CD4-positive, alpha-beta T cell treated with Interleukin-15 for 1 hour (primary cell): ENCODE data around the gene SKAP2.

Experiments
- DNase-seq: peaks from one replicate; pipeline ENCODE4 v3.0.0-alpha.2; 2020

Gene SKAP2, protein sequence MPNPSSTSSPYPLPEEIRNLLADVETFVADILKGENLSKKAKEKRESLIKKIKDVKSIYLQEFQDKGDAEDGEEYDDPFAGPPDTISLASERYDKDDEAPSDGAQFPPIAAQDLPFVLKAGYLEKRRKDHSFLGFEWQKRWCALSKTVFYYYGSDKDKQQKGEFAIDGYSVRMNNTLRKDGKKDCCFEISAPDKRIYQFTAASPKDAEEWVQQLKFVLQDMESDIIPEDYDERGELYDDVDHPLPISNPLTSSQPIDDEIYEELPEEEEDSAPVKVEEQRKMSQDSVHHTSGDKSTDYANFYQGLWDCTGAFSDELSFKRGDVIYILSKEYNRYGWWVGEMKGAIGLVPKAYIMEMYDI

DNA sequence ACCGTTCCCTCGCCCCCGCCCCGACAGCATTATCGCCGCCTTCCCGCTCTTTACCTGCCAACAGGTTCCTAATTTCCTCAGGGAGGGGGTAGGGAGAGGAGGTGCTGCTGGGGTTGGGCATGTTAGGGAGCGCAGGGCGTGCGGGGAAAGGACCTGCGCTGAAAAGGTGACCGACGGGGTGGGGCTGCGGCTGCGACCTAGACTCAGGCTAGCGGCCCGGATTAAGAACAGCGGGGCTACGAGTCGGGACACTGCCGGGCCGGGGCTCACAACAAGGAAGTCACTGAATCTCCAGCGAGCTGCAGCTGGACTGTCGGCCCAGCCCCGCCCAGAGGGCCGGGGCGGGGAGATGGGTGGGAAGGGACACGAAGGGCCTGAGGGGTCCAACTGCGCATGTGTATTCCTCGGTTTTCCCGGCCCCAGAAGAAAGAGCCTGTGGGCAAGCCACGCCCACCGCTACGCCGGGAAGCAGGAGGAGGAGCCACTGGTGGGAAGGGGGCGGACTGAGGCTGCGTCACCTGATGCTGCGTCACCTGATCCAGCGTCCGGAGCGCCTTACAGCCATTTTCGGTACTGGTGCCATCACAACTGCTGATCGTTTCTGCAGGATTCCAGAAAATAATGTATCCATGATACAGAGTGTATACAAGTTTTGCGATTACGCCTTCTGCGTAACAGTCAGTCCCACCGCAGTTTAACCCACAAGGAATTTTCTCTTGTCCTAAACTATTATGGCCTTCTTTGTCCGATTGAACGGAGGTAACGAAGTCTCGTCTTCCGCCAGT, at the start of gene SKAP2:
Gene SKAP2, minus strand, starts transcription at position 282 of the 785 bp plus-strand sequence. Its CDS starts 161 bp downstream, at position 121.
- DNase-seq: peak; percentile 96

DNA sequence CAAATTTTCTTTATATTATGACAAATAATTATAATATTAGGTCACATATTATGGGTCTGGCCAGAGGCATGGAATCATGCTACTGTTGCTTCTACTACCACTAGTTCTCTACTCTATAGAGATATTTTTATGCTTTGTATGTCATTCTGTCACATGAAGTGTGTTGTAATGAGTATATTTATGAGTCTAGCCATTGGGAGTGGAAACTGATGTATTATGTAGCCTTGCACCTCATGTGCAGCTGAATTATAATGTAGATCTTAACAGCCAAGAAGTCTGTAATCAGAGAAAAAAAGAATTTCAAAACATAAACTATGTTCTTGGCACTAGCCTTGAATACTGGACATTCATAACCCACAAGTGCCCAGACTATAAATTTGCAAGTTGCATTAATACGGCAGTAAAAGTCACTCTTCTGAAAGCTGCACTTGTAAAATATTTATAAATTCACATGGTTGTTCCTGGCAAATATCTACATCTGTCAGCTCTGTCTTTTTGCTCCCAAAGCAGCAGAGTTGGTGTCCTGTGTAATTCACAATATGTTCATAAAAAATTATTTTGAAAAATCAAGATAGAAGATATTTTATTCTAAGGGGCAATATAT, 48.6 kb upstream of the SKAP2 start:
- DNase-seq: no peak

DNA sequence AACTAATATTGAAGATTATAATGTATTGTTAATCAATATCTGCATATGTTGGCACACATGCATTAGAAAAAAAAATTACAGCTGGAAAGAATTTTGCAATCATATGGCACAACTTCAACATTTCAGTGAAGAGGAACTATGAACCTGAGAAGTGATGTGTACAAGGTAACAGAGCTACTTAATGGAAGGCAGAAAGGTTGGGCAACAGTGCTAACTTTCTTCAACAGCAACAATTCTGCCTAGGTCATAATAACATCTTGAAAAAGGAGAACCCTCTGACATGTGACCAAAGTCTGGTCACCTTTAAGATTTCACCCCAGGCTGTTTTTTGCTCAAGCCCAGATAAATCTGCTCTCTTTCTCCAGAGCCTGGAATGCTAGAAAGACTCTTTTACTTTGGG, 47.9 kb upstream of the SKAP2 start:
- no peak for DNase-seq

DNA sequence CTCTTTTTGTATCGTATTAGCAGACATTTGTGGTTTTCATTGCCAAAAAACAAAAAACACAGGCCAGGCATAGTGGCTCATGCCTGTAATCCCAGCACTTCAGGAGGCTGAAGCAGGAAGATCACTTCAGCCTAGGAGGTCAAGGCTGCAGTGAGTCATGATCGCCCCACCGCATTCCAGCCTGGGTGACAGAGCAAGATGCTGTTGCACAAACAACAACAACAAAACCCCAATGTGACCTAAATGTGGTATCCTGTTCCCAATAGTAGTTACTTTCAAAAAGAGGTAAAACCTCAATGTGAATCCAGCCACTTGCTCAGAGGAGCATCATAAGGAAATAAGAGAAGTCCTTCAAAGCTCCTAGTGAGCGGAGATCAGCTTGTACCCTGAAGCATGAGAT, 45.8 kb upstream of the SKAP2 start:
- DNase-seq: peak; percentile 22

DNA sequence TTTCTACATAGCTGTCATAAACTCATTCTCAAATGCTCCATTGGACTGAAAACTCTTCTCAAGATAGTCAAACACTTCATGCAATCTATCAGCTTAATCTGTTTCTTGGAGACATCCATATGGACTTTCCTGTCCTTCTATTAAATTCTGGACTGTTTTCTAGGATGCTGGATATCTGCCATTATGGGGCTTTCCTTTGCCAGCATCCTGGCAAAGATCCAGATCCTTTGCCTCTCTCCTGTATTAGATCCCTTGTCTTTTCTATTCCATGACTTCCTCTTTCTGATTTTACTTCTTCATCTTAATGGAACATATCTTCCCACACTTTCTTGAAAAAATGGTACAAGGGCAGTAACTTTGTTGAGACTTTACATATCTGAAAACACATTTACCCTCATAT, 35.9 kb upstream of the SKAP2 start:
- DNase-seq: no peak

DNA sequence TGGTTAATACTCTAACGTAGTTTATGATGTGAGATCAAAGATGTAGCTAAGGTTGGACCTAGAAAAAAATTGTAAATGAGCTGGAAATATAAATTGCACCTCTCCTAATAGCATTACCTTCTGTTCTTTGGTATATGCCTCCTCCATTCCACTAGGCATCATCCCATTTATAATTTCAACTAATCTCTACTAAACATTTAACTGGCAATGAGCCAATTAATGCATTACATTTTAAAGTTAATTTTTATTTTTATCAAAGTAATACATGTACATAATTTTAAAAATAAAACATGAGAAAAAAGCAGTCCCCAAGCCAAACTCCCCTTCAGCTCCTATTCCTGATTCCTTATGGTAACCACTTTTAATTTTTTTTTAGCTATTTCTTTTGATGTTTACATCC, 35.1 kb upstream of the SKAP2 start:
- no peak for DNase-seq

DNA sequence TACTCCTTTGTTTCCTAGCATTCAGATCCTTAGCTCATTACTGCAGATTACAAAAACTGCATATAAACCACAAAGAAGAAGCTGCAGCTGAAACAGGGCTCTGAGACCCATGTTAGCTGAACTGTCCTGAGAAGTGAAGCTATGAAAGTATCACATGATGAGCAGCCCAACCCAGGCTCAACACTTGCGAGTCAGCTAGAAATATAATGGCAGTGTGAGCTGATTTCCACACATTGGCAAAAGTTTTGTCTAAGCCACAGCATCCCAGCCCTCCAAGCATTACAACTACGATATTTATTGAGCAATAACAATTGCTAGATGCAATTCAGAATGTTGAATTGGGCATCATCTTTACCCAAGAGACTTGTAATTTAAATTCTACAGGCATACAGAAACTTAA, 34.5 kb upstream of the SKAP2 start:
- DNase-seq: no peak

DNA sequence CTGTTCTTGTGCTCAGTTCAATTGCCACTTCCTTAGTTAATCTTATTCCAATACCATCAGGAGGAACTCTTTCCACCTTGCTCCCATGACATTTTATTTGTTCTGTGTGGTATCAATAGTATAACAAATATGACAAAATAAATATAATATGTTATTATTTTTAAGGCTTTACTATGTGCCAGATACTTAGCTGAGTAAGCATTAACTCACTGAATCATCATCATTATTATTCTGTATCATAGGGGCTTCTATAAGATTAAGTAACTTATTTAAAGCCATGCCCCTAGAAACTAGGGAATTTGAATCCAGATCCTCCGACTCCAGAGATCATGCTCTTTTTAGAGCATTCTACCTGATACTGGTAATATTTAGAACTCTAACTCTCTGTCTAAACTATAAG, 33.5 kb upstream of the SKAP2 start:
- no peak for DNase-seq

DNA sequence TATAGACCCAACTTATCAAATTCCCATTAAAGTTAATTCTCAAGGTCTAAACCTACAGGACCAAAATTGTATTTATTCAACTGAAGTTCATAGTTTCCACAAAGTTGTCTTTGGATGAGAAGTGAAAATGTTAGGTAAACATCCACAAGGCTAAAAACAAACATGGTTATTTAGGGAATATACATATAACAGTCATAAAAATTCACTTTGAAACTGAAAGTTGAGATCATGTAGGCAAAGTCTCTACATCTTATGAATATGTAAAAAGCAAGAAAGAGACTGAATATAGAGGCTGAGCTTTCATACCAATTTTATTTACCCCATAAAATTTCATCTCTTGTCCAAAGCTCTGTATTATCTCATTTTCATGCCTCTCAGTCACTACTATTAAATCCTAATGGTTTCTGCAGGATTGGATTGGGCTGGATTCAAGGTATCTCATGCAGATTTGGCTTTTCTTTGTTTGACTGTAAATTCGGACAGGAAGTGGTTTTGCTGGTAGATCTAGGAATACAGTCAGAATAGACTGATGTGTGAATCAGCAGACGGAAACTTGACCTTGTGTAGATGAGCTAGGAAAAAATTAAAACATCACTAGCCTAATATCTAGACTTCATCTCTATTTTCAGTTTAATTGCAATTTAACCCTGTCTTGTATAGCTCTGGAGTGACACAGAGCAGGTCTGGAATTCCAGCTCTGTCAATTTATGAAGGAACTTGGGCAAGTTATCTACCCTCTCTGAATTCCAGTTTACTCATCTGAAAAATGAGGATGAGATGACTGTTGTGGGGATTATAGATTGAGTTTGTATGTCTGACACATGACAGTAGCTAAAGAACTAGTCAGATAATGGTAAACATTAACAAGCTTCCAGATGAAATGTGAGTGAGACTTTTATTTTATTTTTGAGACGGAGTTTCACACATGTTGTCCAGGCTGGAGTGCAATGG, 27.3 kb upstream of the SKAP2 start:
- no peak for DNase-seq

DNA sequence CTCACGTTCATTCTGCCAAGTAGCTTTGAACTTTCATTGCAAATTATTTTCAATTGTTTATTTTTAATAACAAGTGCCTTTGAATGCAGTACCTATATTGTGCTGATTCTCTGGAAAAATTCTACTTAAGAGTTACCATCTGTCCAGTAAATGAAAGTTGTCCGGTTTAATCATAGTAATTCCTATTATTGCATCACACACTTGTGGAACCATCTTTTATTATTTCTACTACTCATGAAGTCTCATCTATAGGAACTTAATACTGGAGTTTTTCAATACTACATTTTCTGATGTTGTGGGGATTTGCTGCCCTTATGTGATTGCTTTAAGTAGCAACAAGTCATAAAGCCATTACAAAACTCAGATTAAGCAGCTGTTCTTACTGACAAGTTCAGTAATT, 16.5 kb upstream of the SKAP2 start:
- no peak for DNase-seq

DNA sequence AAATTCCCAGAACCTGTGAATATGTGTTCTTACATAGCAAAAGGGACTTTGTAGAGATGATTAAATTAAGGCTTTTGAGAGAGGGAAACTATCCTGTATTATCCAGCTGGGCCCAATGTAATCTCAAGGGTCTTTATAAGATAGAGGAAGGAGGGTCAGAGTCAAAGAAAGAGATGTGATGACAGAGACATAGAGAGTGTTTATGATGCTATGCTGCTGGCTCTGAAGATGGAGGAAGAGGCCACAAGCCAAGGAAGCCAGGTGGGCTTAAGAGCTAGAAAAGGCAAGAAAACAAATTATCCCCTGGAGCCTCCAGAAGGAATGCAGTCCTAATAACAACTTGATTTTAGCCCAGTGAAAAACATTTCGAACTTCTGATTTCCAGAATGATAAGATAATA, 15.3 kb upstream of the SKAP2 start:
- no peak for DNase-seq

DNA sequence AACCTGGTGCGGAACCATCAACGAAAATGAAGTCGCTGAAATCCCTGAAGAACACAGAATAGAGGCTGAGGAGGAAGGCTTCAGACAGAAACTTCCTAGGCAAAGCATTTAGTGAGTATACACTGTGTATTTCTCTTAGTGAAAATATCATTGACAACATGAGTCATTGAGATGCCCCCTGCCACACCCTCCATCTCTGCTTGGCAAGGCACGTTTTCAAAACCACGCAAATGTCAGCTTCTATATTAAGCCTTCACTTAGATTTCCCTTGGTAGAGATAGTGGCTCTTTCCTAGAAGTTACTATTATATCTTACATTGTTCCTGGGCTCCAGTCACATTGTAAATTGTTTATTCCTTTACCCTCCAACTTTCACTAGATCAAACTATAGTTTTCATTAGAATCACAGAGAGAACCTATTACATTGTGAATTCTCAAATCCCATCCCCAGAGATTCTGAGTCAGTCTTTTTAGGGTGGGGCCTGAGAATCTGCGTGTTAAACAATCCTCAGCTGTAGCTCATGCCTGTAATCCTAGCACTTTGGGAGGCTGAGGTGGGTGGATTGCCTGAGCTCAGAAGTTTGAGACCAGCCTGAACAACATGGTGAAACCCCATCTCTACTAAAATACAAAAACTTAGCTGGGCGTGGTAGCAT, 4.6 kb upstream of the SKAP2 start:
- no peak for DNase-seq

DNA sequence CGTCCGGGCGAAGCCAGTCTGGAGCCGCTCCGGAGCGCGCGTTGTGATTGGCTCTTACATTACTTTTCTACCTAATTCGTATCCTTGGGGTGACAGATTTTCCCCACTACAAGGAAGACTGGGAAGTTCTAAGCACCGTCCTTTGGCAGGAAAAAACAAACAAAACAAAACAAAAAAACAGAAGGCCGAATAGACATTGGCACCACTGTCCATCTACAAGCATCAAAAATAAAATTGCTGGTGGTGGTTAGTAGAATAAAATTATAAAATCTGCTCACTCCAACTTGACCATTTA, 651 bp upstream of the SKAP2 start:
- no peak for DNase-seq

DNA sequence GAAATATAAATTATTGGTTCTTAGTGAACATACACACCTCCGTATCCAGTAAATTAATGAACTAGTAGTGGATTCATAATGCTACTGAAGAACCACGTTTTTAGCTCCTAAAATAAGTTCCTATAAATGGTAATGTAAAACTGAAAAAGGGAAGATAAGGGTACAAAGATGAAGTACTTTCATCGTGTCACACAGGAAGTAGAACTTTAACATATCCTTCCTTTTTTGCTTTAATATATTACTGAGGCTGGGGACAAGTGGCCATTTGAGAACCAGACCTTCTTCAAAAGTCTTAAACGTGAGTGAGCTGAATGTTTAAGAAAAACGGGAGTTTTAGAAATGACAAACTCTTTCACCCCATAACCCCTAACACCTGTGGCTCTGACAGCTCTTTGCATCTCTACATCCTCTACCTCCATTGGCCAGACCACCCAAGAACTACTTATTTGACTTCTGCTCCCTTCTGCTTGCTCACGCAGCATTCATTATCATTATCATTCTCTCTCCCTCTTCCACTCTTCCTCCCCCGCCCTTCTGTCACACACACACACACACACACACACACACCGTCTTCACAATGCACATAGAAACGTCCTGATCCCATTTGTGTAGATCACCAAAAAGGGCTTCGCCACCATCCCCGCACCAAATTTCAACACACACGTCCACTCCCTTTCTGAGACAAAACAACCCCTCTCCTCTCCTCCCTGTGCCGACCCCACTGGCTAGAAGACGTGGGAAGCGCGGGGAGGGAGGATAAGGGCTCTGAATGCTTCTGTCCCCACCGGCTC, 677 bp downstream of the SKAP2 start:
- DNase-seq: no peak

DNA sequence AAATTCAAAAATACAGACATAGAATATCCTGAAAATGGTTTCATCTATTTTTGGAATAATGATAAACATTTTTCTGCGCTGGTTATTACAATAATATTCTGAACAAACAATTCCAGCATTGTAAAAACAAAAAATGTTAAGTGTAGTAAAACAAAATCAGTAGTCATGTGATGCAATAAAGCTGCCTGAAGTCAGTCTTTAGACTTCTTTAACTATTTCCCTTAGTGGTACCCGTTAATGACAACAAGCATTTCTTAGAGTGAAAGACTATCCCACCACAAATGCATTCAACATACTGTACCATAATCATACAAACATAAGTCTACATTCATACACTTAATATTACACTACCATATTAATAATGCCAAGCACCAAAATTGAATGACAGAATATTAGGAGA, 1.6 kb downstream of the SKAP2 start:
- DNase-seq: no peak

DNA sequence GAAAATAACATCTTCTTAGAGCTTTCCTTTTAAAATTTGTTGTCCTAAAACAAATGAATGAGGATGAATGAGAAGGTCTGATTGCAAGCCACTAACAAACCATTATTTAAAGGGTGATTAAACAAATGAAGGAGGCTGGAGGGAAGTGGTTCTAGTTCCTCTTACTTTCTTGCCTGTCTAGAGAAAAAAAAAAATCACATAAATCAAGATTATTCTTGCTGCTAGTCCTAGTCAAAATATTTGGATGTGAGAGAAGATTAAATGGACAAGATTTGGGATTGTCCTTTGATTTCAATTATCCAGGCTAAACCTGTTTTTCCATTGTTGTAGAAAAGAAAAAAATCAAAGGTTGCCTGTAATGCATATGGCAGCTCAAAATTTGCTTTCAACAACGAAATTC, 3.3 kb downstream of the SKAP2 start:
- no peak for DNase-seq

DNA sequence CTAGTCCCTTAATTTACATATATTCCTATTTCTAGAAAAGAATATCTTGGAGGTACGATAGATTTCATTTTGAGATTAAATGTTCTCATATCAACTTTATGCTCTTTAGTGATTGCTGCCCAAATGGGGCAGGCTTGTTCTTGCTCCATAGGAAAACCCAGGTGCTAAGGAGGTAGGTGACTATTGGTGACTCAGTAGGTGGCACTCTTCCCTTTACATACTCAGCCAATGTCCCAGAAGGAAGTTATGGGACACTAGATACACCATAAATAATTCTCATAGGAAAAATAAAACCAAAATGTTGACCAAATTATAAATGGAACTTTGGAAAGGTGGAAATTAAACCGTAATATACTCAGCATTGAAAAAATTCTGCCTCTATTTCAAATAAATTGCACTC, 4.0 kb downstream of the SKAP2 start:
- DNase-seq: no peak

DNA sequence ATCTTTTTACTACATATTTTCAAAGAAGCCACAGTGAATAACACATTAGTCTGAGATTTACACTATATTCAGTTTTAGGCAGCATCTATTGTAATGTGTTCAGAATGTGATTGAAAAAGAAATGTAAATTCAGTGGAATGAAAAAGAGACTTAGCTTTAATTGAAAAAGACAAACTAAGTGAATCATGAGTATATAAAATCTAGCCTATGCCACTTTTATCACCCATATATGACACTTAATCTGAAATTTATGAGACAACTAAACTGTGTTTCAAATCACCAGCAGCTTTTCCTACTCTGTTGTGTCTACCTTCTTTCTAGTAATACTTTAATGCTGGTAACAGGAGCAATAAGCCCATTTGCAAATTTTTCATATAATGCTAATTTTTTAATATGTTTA, 4.7 kb downstream of the SKAP2 start:
- no peak for DNase-seq

DNA sequence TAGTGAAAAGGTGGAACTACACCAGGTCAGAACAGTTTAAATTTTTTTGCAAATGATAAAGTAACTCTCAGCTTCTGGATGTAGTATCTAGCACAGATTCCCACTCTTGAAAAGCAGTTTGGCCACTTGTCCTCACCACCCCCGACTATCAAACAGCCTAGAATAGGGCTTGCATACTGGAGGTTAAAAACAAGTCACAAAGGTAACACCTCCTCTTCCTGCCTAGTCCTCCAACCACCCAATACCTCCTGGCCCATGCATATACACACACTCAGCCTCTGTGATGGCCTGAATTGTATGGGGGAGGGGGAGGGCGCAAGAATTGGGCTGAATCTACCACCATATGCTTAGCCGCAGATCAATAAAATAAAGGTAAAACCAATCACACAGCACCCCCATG, 5.7 kb downstream of the SKAP2 start:
- DNase-seq: no peak

DNA sequence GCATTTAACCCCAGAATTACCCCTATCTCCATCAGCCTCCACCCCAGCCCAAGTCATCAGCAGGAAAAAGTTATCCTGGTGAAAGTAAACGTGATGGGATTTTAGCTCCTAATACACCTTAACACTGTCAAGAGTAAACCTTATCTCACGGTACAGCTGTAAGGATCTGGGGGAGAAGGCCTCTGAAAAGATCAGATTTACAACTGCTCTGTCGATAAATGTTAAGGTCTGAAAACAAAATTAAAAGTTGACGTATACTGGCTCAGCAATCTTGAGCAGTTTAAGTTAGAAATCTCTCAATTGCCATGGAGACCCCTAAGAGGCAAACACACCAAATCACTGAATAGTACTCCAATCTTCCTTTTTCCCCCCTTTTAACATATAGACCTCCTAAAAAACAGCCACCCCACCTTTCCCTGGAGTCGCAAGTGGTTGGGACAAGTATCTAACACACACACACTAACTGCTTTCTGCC, 6.1 kb downstream of the SKAP2 start:
- DNase-seq: no peak

DNA sequence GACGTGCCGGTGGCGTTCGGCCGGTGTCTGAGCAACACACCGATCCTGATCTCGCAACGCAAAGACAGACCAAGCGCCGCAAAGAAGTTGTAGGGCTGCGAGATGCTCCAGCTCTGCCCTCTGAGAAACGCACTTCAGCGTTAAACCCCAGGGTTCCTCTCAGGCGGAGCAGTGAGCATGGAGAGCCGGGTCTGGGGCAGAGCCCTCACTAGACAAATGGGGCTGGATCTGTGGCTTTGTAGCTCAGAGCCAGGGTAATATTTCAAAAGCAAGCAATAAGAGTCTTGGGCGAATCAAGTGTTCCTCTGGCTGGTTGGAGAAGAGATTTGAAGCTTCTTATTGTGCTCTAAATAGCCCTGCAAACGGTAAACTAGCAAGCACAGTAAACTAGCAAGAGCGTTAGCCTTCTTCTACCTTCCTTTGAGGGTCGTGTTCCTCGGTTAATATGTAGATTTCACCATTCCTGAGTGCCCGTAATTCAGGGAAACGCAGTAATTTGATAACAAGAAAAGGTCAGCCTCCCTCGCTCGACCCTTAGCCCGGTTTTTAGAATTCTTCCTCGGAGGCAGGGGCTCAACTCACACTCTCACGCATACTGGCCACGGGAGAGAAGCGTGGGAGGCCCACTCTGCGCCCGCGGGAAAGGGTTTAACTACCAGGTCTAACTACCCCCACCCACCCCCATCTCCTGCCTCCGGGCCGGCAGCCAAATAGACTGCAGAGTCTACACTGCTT, 6.7 kb downstream of the SKAP2 start:
- peak; percentile 16 for DNase-seq
